Neural cell (in vitro differentiated cells): ENCODE results near the gene LDLRAD3. TPM values are rescaled to one million over a fixed set of nuclear protein-coding genes. Genes with fewer than 3 reads are reported as not detected.

Experiments used
- H2AFZ ChIP-seq: fragments of 200-600, 300-800 bp; sonication (generic), shearing (Covaris generic); 2 replicates; pipeline ENCODE4 v1.6.0; 2014; ENCODE audit warnings: low read depth, mild to moderate bottlenecking, antibody characterized with exemption, low read length, moderate library complexity
- H3F3A ChIP-seq: fragments of 200-600 bp; shearing (Covaris generic); 2 replicates; pipeline ENCODE4 v1.6.1; 2016; ENCODE audit warnings: mild to moderate bottlenecking, moderate library complexity, mixed read lengths, antibody characterized with exemption, low read length; ENCODE audit not compliant: insufficient read depth, poor library complexity, severe bottlenecking
- H3K27ac ChIP-seq: fragments of 200-600, 300-800 bp; sonication (generic), shearing (Covaris generic); 2 replicates; pipeline ENCODE4 v1.5.1; 2014; ENCODE audit warnings: mild to moderate bottlenecking, low read length, moderate library complexity
- H3K27me3 ChIP-seq: fragments of 300-800, 200-600 bp; sonication (generic), shearing (Covaris generic); 2 replicates; pipeline ENCODE4 v1.6.0; 2014; ENCODE audit warnings: mild to moderate bottlenecking, low read depth, low read length, moderate library complexity; ENCODE audit not compliant: insufficient read depth
- H3K36me3 ChIP-seq: fragments of 300-800, 200-600 bp; sonication (generic), shearing (Covaris generic); 2 replicates; pipeline ENCODE4 v1.5.1; 2014; ENCODE audit warnings: mild to moderate bottlenecking, antibody characterized with exemption, low read length, moderate library complexity; ENCODE audit not compliant: insufficient read depth
- H3K4me2 ChIP-seq: fragments of 300-800, 200-600 bp; sonication (generic), shearing (Covaris generic); 2 replicates; pipeline ENCODE4 v1.6.0; 2014; ENCODE audit warnings: mild to moderate bottlenecking, low read length
- H3K4me3 ChIP-seq: fragments of 300-800, 200-600 bp; sonication (generic), shearing (Covaris generic); 2 replicates; pipeline ENCODE4 v1.5.1; 2014; ENCODE audit warnings: mild to moderate bottlenecking, low read length, moderate library complexity
- H3K79me2 ChIP-seq: fragments of 200-600 bp; shearing (Covaris generic); replicated peaks from 2 replicates; pipeline ENCODE4 v1.6.0; 2014; ENCODE audit warnings: mild to moderate bottlenecking, low read length, moderate library complexity; ENCODE audit not compliant: insufficient read depth
- H3K9ac ChIP-seq: fragments of 300-800, 200-600 bp; sonication (generic), shearing (Covaris generic); 2 replicates; pipeline ENCODE4 v1.6.1; 2016; ENCODE audit warnings: mild to moderate bottlenecking, low read length, mixed read lengths
- H3K9me2 ChIP-seq: fragments of 200-600 bp; shearing (Covaris generic); 2 replicates; pipeline ENCODE4 v1.6.1; 2016; ENCODE audit warnings: mild to moderate bottlenecking, low read length, mixed read lengths; ENCODE audit not compliant: insufficient read depth
- H3K9me3 ChIP-seq: fragments of 200-600, 300-800 bp; sonication (generic), shearing (Covaris generic); 2 replicates; pipeline ENCODE4 v1.6.1; 2016; ENCODE audit warnings: mild to moderate bottlenecking, mixed run types, low read length, moderate library complexity, mixed read lengths
- H4K20me1 ChIP-seq: fragments of 200-600 bp; shearing (Covaris generic); 2 replicates; pipeline ENCODE4 v1.6.1; 2016; ENCODE audit warnings: mild to moderate bottlenecking, mixed run types; ENCODE audit not compliant: insufficient read depth
- EP300 ChIP-seq: fragments of 450-650 bp; conservative IDR thresholded peaks from 2 replicates; pipeline ENCODE4 v1.6.1; 2014; ENCODE audit warnings: antibody characterized with exemption, mild to moderate bottlenecking, moderate library complexity; ENCODE audit not compliant: poor library complexity, severe bottlenecking
- EZH2 ChIP-seq: fragments of 200-600, 300-800 bp; shearing (Covaris generic), sonication (generic); IDR thresholded peaks from 2 replicates; pipeline ENCODE4 v1.6.1; 2014; ENCODE audit warnings: antibody characterized with exemption, low read length, borderline replicate concordance, mild to moderate bottlenecking; ENCODE audit not compliant: insufficient read depth, poor library complexity, severe bottlenecking
- MXI1 ChIP-seq: fragments of 450-650 bp; conservative IDR thresholded peaks from 2 replicates; pipeline ENCODE4 v1.6.1; 2014; ENCODE audit warnings: antibody characterized with exemption, mild to moderate bottlenecking; ENCODE audit not compliant: poor library complexity, severe bottlenecking
- POLR2AphosphoS5 ChIP-seq: IDR thresholded peaks from 2 replicates; pipeline ENCODE4 v1.6.1; 2012
- RAD21 ChIP-seq: fragments of 450-650 bp; conservative IDR thresholded peaks from 2 replicates; pipeline ENCODE4 v1.6.1; 2014; ENCODE audit warnings: antibody characterized with exemption, mild to moderate bottlenecking, moderate library complexity
- SMC3 ChIP-seq: fragments of 450-650 bp; conservative IDR thresholded peaks from 2 replicates; pipeline ENCODE4 v1.6.1; 2014; ENCODE audit warnings: antibody characterized with exemption, mild to moderate bottlenecking, moderate library complexity; ENCODE audit not compliant: poor library complexity
- TAF1 ChIP-seq: IDR thresholded peaks from 2 replicates; pipeline ENCODE4 v1.6.1; 2012; ENCODE audit warnings: low read depth
- polyA plus RNA-seq: library from polyadenylated mRNA; depleted of rRNA; stranded (reverse); fragments of >200 nt; gene quantifications from 2 replicates; pipeline ENCODE4 v1.2.3, GENCODE V29; 2014
- TF ChIP-seq, protein P1 (sequence below): fragments of 450-650 bp; IDR thresholded peaks from 2 replicates; pipeline ENCODE4 v1.5.1; 2014; ENCODE audit warnings: antibody characterized with exemption, mild to moderate bottlenecking, moderate library complexity; ENCODE audit not compliant: poor library complexity, severe bottlenecking
- TF ChIP-seq, protein P2 (sequence below): IDR thresholded peaks from 2 replicates; pipeline ENCODE4 v1.6.1; 2012; ENCODE audit warnings: borderline replicate concordance

The LDLRAD3 gene
- polyA plus RNA-seq, 1 donor from 2014 or later = 3.5 TPM

DNA sequence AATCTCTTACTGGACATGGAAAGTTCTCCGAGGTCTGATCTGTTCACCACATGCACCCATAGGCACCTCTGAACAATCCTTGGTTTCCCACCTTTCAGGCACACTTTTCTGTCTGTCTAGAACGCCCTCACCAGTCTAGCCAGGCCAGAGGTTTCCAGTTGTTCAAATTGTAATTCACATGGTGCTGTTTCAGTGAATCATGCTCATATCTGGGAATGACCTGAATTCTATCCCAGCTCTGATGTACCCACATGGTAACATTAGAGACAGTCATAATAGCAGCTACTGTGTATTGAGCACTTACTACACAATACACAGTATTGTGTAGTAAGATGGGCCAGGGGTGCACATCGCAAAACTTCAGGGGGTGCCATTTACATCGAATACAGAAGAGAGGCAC lies 207.1 kb downstream of the LDLRAD3 start:
- Histone ChIP-seq H3K4me2 (no peak overlapping the region), H3F3A (no peaks in the 10 kb centered on the region), H4K20me1 (no peaks in the 10 kb centered on the region), H3K27ac (no peak overlapping the region), H2AFZ (no peak overlapping the region), H3K9ac (no peak overlapping the region), H3K36me3 (no peaks in the 10 kb centered on the region), H3K4me3 (no peak overlapping the region), H3K79me2 (no peaks in the 10 kb centered on the region), H3K9me2 (no peaks in the 10 kb centered on the region), H3K27me3 (no peaks in the 10 kb centered on the region), H3K9me3 (no peaks in the 10 kb centered on the region)
- TF ChIP-seq EP300 = no peak
- no peak for TF ChIP-seq MXI1
- no peak for TF ChIP-seq SMC3

DNA sequence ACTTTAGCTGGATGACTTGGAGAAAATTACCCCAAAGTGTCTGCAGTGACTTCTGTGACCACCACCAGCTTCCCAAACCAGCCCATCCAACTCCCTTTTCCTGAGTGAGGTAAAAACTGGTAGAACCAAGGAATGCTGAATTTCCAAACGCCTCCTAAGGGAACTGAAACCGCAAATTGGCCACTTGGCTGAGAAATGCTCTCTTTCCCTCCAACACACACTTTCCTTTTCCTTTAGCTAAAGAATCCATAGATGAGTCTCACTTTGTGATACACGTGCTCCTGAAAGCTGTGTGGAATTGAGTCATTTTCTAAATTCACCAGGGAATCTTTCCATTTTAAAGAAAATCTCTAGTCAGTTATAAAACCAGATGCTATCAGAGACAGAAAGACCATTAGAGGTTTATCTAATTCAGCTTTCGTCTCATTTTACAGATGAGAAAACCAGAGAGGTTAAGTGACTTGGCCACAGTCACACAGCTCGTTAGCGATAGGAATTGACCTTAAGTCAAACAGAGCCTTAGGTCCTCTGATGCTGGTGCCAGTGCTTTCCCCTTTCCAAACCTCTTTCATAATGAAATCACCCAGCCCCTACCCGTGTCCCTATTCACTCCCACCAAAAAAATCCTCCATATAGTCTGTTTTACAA lies 208.2 kb downstream of the LDLRAD3 start:
- H3K79me2 ChIP-seq = no peaks in the 10 kb centered on the region
- H3K36me3 ChIP-seq = no peaks in the 10 kb centered on the region
- H3K9me2 ChIP-seq = no peaks in the 10 kb centered on the region
- no peaks in the 10 kb centered on the region for H3F3A ChIP-seq
- no peak overlapping the region for H2AFZ ChIP-seq
- no peaks in the 10 kb centered on the region for H4K20me1 ChIP-seq
- H3K9ac ChIP-seq = no peak overlapping the region
- no peak overlapping the region for H3K4me2 ChIP-seq
- no peak overlapping the region for H3K4me3 ChIP-seq
- H3K27me3 ChIP-seq = no peaks in the 10 kb centered on the region
- no peak for TF ChIP-seq SMC3
- TF ChIP-seq, protein P1, sequence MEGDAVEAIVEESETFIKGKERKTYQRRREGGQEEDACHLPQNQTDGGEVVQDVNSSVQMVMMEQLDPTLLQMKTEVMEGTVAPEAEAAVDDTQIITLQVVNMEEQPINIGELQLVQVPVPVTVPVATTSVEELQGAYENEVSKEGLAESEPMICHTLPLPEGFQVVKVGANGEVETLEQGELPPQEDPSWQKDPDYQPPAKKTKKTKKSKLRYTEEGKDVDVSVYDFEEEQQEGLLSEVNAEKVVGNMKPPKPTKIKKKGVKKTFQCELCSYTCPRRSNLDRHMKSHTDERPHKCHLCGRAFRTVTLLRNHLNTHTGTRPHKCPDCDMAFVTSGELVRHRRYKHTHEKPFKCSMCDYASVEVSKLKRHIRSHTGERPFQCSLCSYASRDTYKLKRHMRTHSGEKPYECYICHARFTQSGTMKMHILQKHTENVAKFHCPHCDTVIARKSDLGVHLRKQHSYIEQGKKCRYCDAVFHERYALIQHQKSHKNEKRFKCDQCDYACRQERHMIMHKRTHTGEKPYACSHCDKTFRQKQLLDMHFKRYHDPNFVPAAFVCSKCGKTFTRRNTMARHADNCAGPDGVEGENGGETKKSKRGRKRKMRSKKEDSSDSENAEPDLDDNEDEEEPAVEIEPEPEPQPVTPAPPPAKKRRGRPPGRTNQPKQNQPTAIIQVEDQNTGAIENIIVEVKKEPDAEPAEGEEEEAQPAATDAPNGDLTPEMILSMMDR = no peak
- TF ChIP-seq TAF1 = no peak
- no peak for TF ChIP-seq EP300
- TF ChIP-seq RAD21 = no peak
- TF ChIP-seq EZH2 = no peak
- no peak for TF ChIP-seq MXI1
- TF ChIP-seq, protein P2, sequence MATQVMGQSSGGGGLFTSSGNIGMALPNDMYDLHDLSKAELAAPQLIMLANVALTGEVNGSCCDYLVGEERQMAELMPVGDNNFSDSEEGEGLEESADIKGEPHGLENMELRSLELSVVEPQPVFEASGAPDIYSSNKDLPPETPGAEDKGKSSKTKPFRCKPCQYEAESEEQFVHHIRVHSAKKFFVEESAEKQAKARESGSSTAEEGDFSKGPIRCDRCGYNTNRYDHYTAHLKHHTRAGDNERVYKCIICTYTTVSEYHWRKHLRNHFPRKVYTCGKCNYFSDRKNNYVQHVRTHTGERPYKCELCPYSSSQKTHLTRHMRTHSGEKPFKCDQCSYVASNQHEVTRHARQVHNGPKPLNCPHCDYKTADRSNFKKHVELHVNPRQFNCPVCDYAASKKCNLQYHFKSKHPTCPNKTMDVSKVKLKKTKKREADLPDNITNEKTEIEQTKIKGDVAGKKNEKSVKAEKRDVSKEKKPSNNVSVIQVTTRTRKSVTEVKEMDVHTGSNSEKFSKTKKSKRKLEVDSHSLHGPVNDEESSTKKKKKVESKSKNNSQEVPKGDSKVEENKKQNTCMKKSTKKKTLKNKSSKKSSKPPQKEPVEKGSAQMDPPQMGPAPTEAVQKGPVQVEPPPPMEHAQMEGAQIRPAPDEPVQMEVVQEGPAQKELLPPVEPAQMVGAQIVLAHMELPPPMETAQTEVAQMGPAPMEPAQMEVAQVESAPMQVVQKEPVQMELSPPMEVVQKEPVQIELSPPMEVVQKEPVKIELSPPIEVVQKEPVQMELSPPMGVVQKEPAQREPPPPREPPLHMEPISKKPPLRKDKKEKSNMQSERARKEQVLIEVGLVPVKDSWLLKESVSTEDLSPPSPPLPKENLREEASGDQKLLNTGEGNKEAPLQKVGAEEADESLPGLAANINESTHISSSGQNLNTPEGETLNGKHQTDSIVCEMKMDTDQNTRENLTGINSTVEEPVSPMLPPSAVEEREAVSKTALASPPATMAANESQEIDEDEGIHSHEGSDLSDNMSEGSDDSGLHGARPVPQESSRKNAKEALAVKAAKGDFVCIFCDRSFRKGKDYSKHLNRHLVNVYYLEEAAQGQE = no peak
- no peak for TF ChIP-seq POLR2AphosphoS5
- no peaks in the 10 kb centered on the region for H3K9me3 ChIP-seq
- H3K27ac ChIP-seq = no peak overlapping the region
